ENCODE measurements around the gene LHB. TPM values are rescaled to one million over a fixed set of nuclear protein-coding genes. Genes with fewer than 3 reads are reported as not detected.

LHB gene
- total and polyA plus RNA-seq, 3 donors from 2014 or later, result 4.4 to 13.9 (median 5.5) TPM

GRCh38 chr19:48986211-48986610 lies 30.7 kb downstream of the LHB start:
- H3K36me3 ChIP-seq (ENCODE audit: low read depth, missing control alignments), result no peaks in the 10 kb centered on the region
- no peak overlapping the region for H3K4me3 ChIP-seq
- WGBS, 2 donors, result 84 to 94% methylated on average over 3 of the region's 3 CpGs
- H3K4me1 ChIP-seq, result peaks cover 9% of the 10 kb centered on the region
- no peaks in the 10 kb centered on the region for H3K9me3 ChIP-seq
- no peak for DNase-seq
- TF ChIP-seq POLR2A (IDR thresholded peaks at IDR 0.05), result no peak
- TF ChIP-seq CTCF (IDR thresholded peaks at IDR 0.05), result no peak
- H3K27ac ChIP-seq, result no peak overlapping the region
- intact Hi-C loops (cut with DNase I; ENCODE audit: low total_unique reads), result no loop called here
- H3K27me3 ChIP-seq, result no peaks in the 10 kb centered on the region

- Histone ChIP-seq H3K4me1 (peaks cover 8% of the 10 kb centered on the region), H3K27ac (no peak overlapping the region), H3K27me3 (no peaks in the 10 kb centered on the region), H3K9me3 (no peaks in the 10 kb centered on the region), H3K36me3 (ENCODE audit: low read depth, missing control alignments) (no peaks in the 10 kb centered on the region), H3K4me3 (no peak overlapping the region)
- intact Hi-C loops (cut with DNase I; ENCODE audit: low total_unique reads), result no loop called here
- 93 to 98% methylated on average over 9 to 13 of the region's 13 CpGs for WGBS, 2 donors
- DNase-seq, result no peak
- no peak for TF ChIP-seq POLR2A (IDR thresholded peaks at IDR 0.05)
- TF ChIP-seq CTCF (IDR thresholded peaks at IDR 0.05), result no peak
Observed at GRCh38 chr19:48985711-48986110, 31.2 kb downstream of the LHB start.

- WGBS, 2 donors, result 89 to 90% methylated on average over 2 to 9 of the region's 9 CpGs
- H3K36me3 ChIP-seq (ENCODE audit: low read depth, missing control alignments), result no peaks in the 10 kb centered on the region
- no peak for DNase-seq
Observed at GRCh38 chr19:48982280-48982679, 34.6 kb downstream of the LHB start.

GRCh38 chr19:48977061-48977460 lies 39.8 kb downstream of the LHB start:
- no peak for TF ChIP-seq POLR2A (IDR thresholded peaks at IDR 0.05)
- intact Hi-C loops (cut with DNase I; ENCODE audit: low total_unique reads), result loop anchor here (10.0 kb wide), 1 partner anchor 182 kb away; no protein-coding TSS in a partner anchor
- Histone ChIP-seq H3K4me3 (no peak overlapping the region), H3K9me3 (no peaks in the 10 kb centered on the region), H3K36me3 (ENCODE audit: low read depth, missing control alignments) (no peaks in the 10 kb centered on the region), H3K27ac (no peak overlapping the region), H3K27me3 (no peaks in the 10 kb centered on the region), H3K4me1 (no peaks in the 10 kb centered on the region)
- no peak for DNase-seq
- WGBS, 2 donors, result 86 to 91% methylated on average over 2 of the region's 2 CpGs

More at GRCh38 chr19:48982280-48982679, 34.6 kb downstream of the LHB start:
- TF ChIP-seq CTCF (IDR thresholded peaks at IDR 0.05), result no peak
- TF ChIP-seq POLR2A (IDR thresholded peaks at IDR 0.05), result no peak
- Histone ChIP-seq H3K9me3 (no peaks in the 10 kb centered on the region), H3K4me3 (no peak overlapping the region), H3K27ac (no peak overlapping the region), H3K4me1 (no peaks in the 10 kb centered on the region), H3K27me3 (no peaks in the 10 kb centered on the region)
- intact Hi-C loops (cut with DNase I; ENCODE audit: low total_unique reads), result no loop called here

- peak; percentile 72 for DNase-seq
- intact Hi-C loops (cut with DNase I; ENCODE audit: low total_unique reads), result loop anchor here (10.0 kb wide), 1 partner anchor 181 kb away; no protein-coding TSS in a partner anchor
- Histone ChIP-seq H3K9me3 (no peaks in the 10 kb centered on the region), H3K4me1 (no peaks in the 10 kb centered on the region), H3K4me3 (no peak overlapping the region), H3K27me3 (no peaks in the 10 kb centered on the region), H3K36me3 (ENCODE audit: low read depth, missing control alignments) (no peaks in the 10 kb centered on the region), H3K27ac (no peak overlapping the region)
- TF ChIP-seq CTCF (IDR thresholded peaks at IDR 0.05), result peak in 1 of 3 experiments; percentile 6
- TF ChIP-seq POLR2A (IDR thresholded peaks at IDR 0.05), result no peak
- 91% methylated on average over 13 of the region's 13 CpGs for WGBS, 2 donors
Observed at GRCh38 chr19:48975947-48976847, 40.7 kb downstream of the LHB start.

Data from testis (tissue), 3 donors.